Natural killer cell (primary cell): ENCODE measurements around the gene GRPR. TPM values are rescaled to one million over a fixed set of nuclear protein-coding genes. Genes with fewer than 3 reads are reported as not detected.

Source experiments
- ATAC-seq, 3 donors: fragments of 150-1000 bp in 2 of 3; fragments of 200-7000 bp in 1 of 3; cut with Tn5 transposase; 1 replicate in 1 of 3; 2 replicates in 2 of 3; pipeline ENCODE4 v1.10.0; 2021; ENCODE audit warnings: mild to moderate bottlenecking in 2 of 3, moderate library complexity in 2 of 3
- DNase-seq, 2 donors: peaks; one replicate each; pipeline versions ENCODE4 v3.0.0 to v3.0.0-alpha.2; 2013 to 2021; ENCODE audit warnings: mixed read lengths in 1 of 2
- H3K27ac ChIP-seq: one replicate; pipeline ENCODE4 v1.5.1; 2013; ENCODE audit warnings: mild to moderate bottlenecking, low read length
- H3K27me3 ChIP-seq: one replicate; pipeline ENCODE4 v1.6.1; 2013; ENCODE audit warnings: low read length; ENCODE audit not compliant: control insufficient read depth, insufficient read depth
- H3K36me3 ChIP-seq: one replicate; pipeline ENCODE4 v1.6.1; 2013; ENCODE audit warnings: low read length; ENCODE audit not compliant: control insufficient read depth, insufficient read depth
- H3K4me1 ChIP-seq: one replicate; pipeline ENCODE4 v1.6.1; 2013; ENCODE audit warnings: low read length; ENCODE audit not compliant: control insufficient read depth, insufficient read depth
- H3K4me3 ChIP-seq: one replicate; pipeline ENCODE4 v1.5.1; 2013; ENCODE audit warnings: low read length
- H3K9me3 ChIP-seq: one replicate; pipeline ENCODE4 v1.6.1; 2013; ENCODE audit warnings: low read length; ENCODE audit not compliant: control insufficient read depth, insufficient read depth
- H3K27ac Mint-ChIP-seq, 2 donors: one replicate each; pipeline ENCODE4 v1.8.0; 2022; ENCODE audit warnings: mild to moderate bottlenecking in 2 of 2, mixed read lengths in 2 of 2, moderate library complexity in 1 of 2
- H3K27me3 Mint-ChIP-seq, 2 donors: one replicate each; pipeline ENCODE4 v1.8.0; 2022; ENCODE audit warnings: low read depth in 2 of 2, mixed read lengths in 2 of 2
- H3K36me3 Mint-ChIP-seq: one replicate; pipeline ENCODE4 v1.8.0; 2022; ENCODE audit warnings: mixed read lengths
- H3K4me1 Mint-ChIP-seq, 2 donors: one replicate each; pipeline ENCODE4 v1.8.0; 2022; ENCODE audit warnings: mixed read lengths in 2 of 2
- H3K4me3 Mint-ChIP-seq: one replicate; pipeline ENCODE4 v1.8.0; 2022; ENCODE audit warnings: mild to moderate bottlenecking, moderate library complexity, mixed read lengths
- H3K9me3 Mint-ChIP-seq, 2 donors: one replicate each; pipeline ENCODE4 v1.8.0; 2022; ENCODE audit warnings: mixed read lengths in 2 of 2
- WGBS: methylation state at CpG from one replicate; pipeline ENCODE4 v1.1.7; 2013; ENCODE audit warnings: missing lambda C conversion rate; ENCODE audit not compliant: insufficient coverage; 5-methylcytosine and 5-hydroxymethylcytosine counted together
- intact Hi-C: fragments of 100-400 bp; cut with micrococcal nuclease; formaldehyde crosslinking; loops from one replicate; pipeline ENCODE4 v1.14.2; 2022
- total RNA-seq, 4 donors: library from RNA; stranded (reverse); fragments of 120-200 nt in 1 of 4; gene quantifications; one replicate each; pipeline versions ENCODE4 v1.2.3 to v1.2.4, GENCODE V29; 2013 to 2022
- TF ChIP-seq, protein P1 (sequence below): fragments of 200-600 bp; IDR thresholded peaks from one replicate; pipeline ENCODE4 v1.8.0; 2022; ENCODE audit warnings: antibody characterized with exemption

GRPR gene
- total RNA-seq, 3 donors from 2014 or later (not counting 1 experiment from before 2014, with no cell fraction given): 0.36 TPM; not detected in 2

DNA sequence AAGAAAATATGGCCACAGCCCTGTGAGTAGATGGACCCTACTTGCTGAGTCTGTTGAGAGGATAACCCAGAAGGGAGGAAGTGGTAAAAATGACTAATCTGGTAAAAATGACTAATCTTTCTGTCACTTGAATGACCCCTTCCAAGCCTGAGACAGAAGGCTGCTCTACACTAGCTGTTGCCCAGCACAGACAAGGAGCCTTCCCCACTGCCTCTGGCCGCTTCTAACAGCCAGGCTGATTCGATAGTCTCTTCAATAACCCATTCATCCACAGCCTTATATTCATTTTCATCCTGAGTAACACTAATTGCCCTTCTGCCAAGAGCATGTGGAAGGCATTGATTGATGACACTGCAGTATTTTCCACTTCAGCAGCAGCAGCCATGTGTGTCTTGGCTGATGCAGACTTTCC, 62.4 kb downstream of the GRPR start:
- Histone ChIP-seq H3K4me1 (no peaks in the 10 kb centered on the region), H3K4me3 (no peak overlapping the region), H3K36me3 (no peaks in the 10 kb centered on the region), H3K9me3 (no peaks in the 10 kb centered on the region), H3K27ac (no peak overlapping the region), H3K27me3 (no peaks in the 10 kb centered on the region)
- WGBS: 69% methylated on average over 2 of the region's 2 CpGs
- TF ChIP-seq, protein P1, sequence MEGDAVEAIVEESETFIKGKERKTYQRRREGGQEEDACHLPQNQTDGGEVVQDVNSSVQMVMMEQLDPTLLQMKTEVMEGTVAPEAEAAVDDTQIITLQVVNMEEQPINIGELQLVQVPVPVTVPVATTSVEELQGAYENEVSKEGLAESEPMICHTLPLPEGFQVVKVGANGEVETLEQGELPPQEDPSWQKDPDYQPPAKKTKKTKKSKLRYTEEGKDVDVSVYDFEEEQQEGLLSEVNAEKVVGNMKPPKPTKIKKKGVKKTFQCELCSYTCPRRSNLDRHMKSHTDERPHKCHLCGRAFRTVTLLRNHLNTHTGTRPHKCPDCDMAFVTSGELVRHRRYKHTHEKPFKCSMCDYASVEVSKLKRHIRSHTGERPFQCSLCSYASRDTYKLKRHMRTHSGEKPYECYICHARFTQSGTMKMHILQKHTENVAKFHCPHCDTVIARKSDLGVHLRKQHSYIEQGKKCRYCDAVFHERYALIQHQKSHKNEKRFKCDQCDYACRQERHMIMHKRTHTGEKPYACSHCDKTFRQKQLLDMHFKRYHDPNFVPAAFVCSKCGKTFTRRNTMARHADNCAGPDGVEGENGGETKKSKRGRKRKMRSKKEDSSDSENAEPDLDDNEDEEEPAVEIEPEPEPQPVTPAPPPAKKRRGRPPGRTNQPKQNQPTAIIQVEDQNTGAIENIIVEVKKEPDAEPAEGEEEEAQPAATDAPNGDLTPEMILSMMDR: no peak
- no peak overlapping the region for H3K4me3 Mint-ChIP-seq
- ATAC-seq: peak in 1 of 3 donors; percentile 31
- no peaks in the 10 kb centered on the region for H3K4me1 Mint-ChIP-seq
- no peak overlapping the region for H3K27ac Mint-ChIP-seq
- intact Hi-C loops: no loop called here
- H3K27me3 Mint-ChIP-seq: peaks cover 0 to 15% of the 10 kb centered on the region in 2 donors
- no peaks in the 10 kb centered on the region for H3K9me3 Mint-ChIP-seq
- H3K36me3 Mint-ChIP-seq: no peaks in the 10 kb centered on the region
- DNase-seq: no peak

DNA sequence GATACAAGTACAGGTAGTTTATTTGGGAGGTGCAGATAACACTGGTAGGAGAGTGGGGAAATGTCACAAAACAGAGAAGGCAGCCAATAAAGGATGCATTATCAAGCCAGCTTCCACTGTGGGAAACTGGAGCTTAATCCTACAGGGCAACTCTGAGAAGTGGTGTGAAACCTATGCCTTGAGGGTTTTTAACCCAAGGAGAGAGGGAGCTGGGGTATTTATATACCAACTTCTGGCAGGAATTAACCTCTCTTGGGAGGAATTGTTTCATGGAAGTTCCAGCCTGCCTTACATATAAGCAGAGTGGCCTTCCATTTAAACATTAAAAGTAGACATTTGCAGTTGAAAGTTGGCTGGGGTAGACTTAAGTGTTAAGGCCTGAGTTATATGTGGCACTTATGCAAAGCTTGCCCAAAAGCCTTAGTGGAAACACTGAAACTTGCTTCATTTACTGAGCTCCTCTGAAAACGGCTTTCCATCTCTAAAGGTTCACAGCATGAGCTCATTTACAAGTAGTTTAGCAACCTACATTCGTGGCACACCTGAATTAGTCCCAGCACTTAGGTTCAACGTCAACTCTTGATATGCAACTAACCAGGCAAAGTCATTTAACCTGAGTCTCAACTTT, 63.1 kb downstream of the GRPR start:
- TF ChIP-seq, protein P1: no peak
- no peaks in the 10 kb centered on the region for H3K36me3 ChIP-seq
- no peak overlapping the region for H3K27ac ChIP-seq
- no peaks in the 10 kb centered on the region for H3K9me3 ChIP-seq
- no peak overlapping the region for H3K4me3 ChIP-seq
- 93% methylated on average over 3 of the region's 3 CpGs for WGBS
- H3K4me1 Mint-ChIP-seq: no peaks in the 10 kb centered on the region
- peaks cover 0 to 18% of the 10 kb centered on the region in 2 donors for H3K27me3 Mint-ChIP-seq
- H3K4me1 ChIP-seq: no peaks in the 10 kb centered on the region
- H3K4me3 Mint-ChIP-seq: no peak overlapping the region
- no peak overlapping the region for H3K27ac Mint-ChIP-seq
- no peaks in the 10 kb centered on the region for H3K9me3 Mint-ChIP-seq
- ATAC-seq (no peak), DNase-seq (no peak)
- intact Hi-C loops: no loop called here
- no peaks in the 10 kb centered on the region for H3K27me3 ChIP-seq
- H3K36me3 Mint-ChIP-seq: no peaks in the 10 kb centered on the region

DNA sequence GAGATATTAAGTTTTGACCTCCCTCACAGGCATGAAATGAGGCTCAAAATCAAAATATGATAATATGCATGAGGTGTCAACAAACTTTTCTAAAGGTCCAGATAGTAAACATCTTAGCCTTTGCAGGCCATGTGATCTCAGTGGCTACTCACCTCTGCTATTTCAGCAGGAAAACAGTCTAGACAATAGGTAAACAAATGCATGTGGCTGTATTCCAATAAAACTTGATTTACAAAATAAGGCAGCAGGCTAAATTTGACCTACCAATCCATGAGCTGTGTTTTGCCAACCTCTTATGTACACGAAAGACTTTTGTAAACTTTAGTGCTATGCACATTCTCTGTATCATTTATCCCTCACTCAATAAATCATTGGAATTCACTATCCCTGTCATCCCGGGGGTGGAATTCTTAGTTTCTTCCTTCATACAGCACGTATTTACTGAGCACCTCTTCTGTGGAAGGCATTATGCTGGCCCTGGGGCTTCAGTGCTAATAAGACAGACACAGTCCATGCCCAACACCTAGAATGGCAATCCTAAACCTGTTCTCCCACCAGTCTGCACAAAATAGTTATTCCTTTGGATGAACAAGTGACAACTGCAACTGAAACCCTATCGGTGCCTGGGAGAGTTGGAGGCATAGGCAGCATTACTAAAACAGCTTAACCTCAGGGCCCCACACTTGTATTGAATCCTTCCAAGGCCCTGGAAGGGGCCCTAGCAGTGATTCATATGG, 63.8 kb downstream of the GRPR start:
- H3K4me3 ChIP-seq: no peak overlapping the region
- H3K36me3 ChIP-seq: no peaks in the 10 kb centered on the region
- TF ChIP-seq, protein P1: no peak
- H3K4me1 Mint-ChIP-seq: no peaks in the 10 kb centered on the region
- no peaks in the 10 kb centered on the region for H3K4me1 ChIP-seq
- H3K27me3 Mint-ChIP-seq: peaks cover 0 to 22% of the 10 kb centered on the region in 2 donors
- DNase-seq: no peak
- intact Hi-C loops: no loop called here
- WGBS: 65% methylated on average over 4 of the region's 4 CpGs
- H3K9me3 Mint-ChIP-seq: no peaks in the 10 kb centered on the region
- H3K4me3 Mint-ChIP-seq: no peak overlapping the region
- no peaks in the 10 kb centered on the region for H3K9me3 ChIP-seq
- no peak for ATAC-seq
- H3K36me3 Mint-ChIP-seq: no peaks in the 10 kb centered on the region
- no peak overlapping the region for H3K27ac Mint-ChIP-seq
- no peaks in the 10 kb centered on the region for H3K27me3 ChIP-seq
- H3K27ac ChIP-seq: no peak overlapping the region
